MCF 10A (cell line): ENCODE data around the gene NFKBIL1. TPM values are rescaled to one million over a fixed set of nuclear protein-coding genes. Genes with fewer than 3 reads are reported as not detected.

Experiments used
- BruUV-seq: library from RNA; stranded (reverse); fragments of 400-500 nt; replicated peaks from 2 replicates; lab custom pipeline; 2021; lab: Mats Ljungman, UMichigan
- CTCF ChIA-PET: fragments of 300-600 bp; sonication (Branson Sonifier 250); formaldehyde crosslinking; extraction: SDS; loops from one replicate; lab custom pipeline; 2021; ENCODE audit warnings: antibody characterized with exemption, inconsistent platforms; lab: Yijun Ruan, JAX
- POLR2A ChIA-PET: fragments of 300-600, 350-650 bp; sonication (Branson Sonifier 250); formaldehyde crosslinking; extraction: SDS; loops from one replicate; lab custom pipeline; 2020; ENCODE audit warnings: antibody characterized with exemption, inconsistent platforms; lab: Yijun Ruan, JAX
- DNase-seq: peaks from one replicate; pipeline ENCODE4 v3.0.0-alpha.2; 2018; ENCODE audit not compliant: unreplicated experiment
- H3K27ac Mint-ChIP-seq: one replicate; pipeline ENCODE4 v1.8.0; 2022; ENCODE audit warnings: mild to moderate bottlenecking, low read depth, mixed read lengths; ENCODE audit not compliant: unreplicated experiment
- H3K27me3 Mint-ChIP-seq: one replicate; pipeline ENCODE4 v1.8.0; 2022; ENCODE audit warnings: mixed read lengths; ENCODE audit not compliant: insufficient read depth, unreplicated experiment
- H3K36me3 Mint-ChIP-seq: one replicate; pipeline ENCODE4 v1.8.0; 2022; ENCODE audit warnings: mild to moderate bottlenecking, moderate library complexity, mixed read lengths; ENCODE audit not compliant: insufficient read depth, unreplicated experiment
- H3K4me1 Mint-ChIP-seq: one replicate; pipeline ENCODE4 v1.8.0; 2022; ENCODE audit warnings: mixed read lengths; ENCODE audit not compliant: insufficient read depth, unreplicated experiment
- H3K4me3 Mint-ChIP-seq: one replicate; pipeline ENCODE4 v1.8.0; 2022; ENCODE audit warnings: mild to moderate bottlenecking, moderate library complexity, mixed read lengths; ENCODE audit not compliant: unreplicated experiment
- H3K9me3 Mint-ChIP-seq: one replicate; pipeline ENCODE4 v1.8.0; 2022; ENCODE audit warnings: mixed read lengths; ENCODE audit not compliant: unreplicated experiment
- CTCF ChIP-seq: fragments of 200-600 bp; IDR thresholded peaks from one replicate; pipeline ENCODE4 v1.8.0; 2022; ENCODE audit warnings: antibody characterized with exemption, mild to moderate bottlenecking; ENCODE audit not compliant: unreplicated experiment
- intact Hi-C: fragments of 100-400 bp; cut with micrococcal nuclease; formaldehyde crosslinking; loops from 2 replicates; pipeline ENCODE4 v1.14.1; 2022
- total RNA-seq: library from RNA; stranded (reverse); gene quantifications from 2 replicates; pipeline ENCODE4 v1.2.3, GENCODE V29; 2022

The NFKBIL1 gene
- total RNA-seq, 1 experiment from 2014 or later: 30.3 TPM

- ChIA-PET CTCF (interaction anchor here (0.6 to 1.0 kb wide), 2 partner anchors 40 to 278 kb away, joined by 4 to 5 read pairs; no protein-coding TSS in a partner anchor), POLR2A (interaction anchor here (1.2 kb wide), 1 partner anchor 37 kb away, joined by 3 read pairs; no protein-coding TSS in a partner anchor)
- TF ChIP-seq CTCF: no peak
- no peak for DNase-seq
- H3K4me1 Mint-ChIP-seq: peaks cover 20% of the 10 kb centered on the region
- no peak overlapping the region for H3K27ac Mint-ChIP-seq
- peaks cover 43% of the 10 kb centered on the region for H3K36me3 Mint-ChIP-seq
- no peak overlapping the region for H3K4me3 Mint-ChIP-seq
- intact Hi-C loops: no loop called here
- no TSS peak for BruUV-seq
- H3K27me3 Mint-ChIP-seq: no peaks in the 10 kb centered on the region
- no peaks in the 10 kb centered on the region for H3K9me3 Mint-ChIP-seq
Observed at GRCh38 chr6:31558318-31558625, 10.9 kb downstream of the NFKBIL1 start.

DNA sequence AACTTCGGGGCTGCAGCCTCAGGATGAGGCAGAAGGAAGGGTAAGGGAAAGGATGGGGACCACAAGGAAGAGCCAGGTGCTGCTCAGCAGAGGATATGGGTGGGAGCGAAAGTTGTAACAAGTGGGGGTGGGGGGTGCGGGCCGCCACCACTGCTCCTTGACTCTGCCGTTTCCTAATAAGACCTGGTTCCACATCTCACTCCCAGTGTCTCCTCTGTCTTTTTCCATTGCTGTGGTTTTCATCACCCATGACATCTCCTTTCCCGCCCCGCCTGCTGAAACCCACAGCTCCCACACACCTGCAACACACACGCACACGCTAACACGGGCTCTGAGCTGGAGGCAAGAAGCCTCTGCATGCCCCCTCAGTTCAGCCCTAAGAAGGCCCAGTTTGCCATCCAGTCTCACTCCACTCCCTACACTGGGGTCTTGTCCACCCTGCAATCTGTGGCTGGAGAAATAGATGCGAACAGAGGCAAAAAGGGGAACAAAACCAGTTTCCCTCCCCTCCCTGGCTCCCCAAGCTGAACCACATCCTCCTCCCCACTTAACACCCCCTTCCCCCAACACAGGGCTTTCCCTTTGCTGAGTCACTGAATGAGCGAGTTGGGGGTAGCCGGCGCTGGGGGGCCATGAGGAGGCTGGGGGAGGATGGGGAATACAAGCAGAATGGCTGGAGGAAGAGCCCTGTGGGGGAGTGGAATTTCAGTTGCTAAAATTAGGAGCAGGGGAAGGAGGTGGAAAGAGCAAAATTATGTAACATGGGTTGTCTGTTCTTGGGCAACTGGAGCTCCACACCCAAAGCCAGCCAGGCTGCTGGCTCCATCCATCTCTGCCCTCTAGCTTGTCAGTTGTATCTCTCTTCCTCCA is 11.5 kb downstream of the NFKBIL1 start:
- ChIA-PET POLR2A (interaction anchor here (1.0 to 1.2 kb wide), 2 partner anchors 16 to 37 kb away, joined by 3 read pairs; no protein-coding TSS in a partner anchor), CTCF (interaction anchor here (0.6 to 1.3 kb wide), 3 partner anchors 21 to 277 kb away, joined by 4 to 5 read pairs (median 4); no protein-coding TSS in a partner anchor)
- Mint-ChIP-seq H3K4me1 (peaks cover 20% of the 10 kb centered on the region), H3K9me3 (no peaks in the 10 kb centered on the region), H3K36me3 (peaks cover 39% of the 10 kb centered on the region), H3K27me3 (no peaks in the 10 kb centered on the region), H3K4me3 (no peak overlapping the region), H3K27ac (no peak overlapping the region)
- no TSS peak for BruUV-seq
- DNase-seq: peak; percentile 52
- intact Hi-C loops: no loop called here
- no peak for TF ChIP-seq CTCF

DNA sequence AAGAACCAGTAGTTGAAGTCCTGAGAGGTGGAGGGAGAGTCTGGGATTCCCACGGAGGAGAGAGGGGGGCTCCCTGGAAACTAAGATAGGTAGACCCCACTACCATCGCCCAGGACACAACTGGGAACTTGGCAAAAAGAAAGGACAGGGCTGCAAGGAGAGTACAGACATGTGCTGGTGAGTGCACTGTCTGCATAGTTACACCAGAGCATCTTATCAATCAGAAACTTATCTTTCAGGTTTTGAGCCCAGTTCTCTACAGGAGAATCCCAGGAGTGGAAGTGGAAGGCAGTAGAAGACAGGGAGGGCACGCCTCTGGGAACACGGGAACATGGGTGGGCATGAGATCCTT is 12.2 kb downstream of the NFKBIL1 start:
- Mint-ChIP-seq H3K27ac (no peak overlapping the region), H3K4me1 (peaks cover 20% of the 10 kb centered on the region), H3K27me3 (no peaks in the 10 kb centered on the region), H3K9me3 (no peaks in the 10 kb centered on the region), H3K4me3 (no peak overlapping the region), H3K36me3 (peaks cover 39% of the 10 kb centered on the region)
- no peak for TF ChIP-seq CTCF
- ChIA-PET POLR2A (interaction anchor here (1.0 to 1.1 kb wide), 2 partner anchors 15 to 27 kb away, joined by 3 read pairs; no protein-coding TSS in a partner anchor), CTCF (interaction anchor here (0.6 to 1.3 kb wide), 2 partner anchors 20 to 1142 kb away, joined by 4 read pairs; no protein-coding TSS in a partner anchor)
- intact Hi-C loops: no loop called here
- no peak for DNase-seq
- BruUV-seq: no TSS peak

DNA sequence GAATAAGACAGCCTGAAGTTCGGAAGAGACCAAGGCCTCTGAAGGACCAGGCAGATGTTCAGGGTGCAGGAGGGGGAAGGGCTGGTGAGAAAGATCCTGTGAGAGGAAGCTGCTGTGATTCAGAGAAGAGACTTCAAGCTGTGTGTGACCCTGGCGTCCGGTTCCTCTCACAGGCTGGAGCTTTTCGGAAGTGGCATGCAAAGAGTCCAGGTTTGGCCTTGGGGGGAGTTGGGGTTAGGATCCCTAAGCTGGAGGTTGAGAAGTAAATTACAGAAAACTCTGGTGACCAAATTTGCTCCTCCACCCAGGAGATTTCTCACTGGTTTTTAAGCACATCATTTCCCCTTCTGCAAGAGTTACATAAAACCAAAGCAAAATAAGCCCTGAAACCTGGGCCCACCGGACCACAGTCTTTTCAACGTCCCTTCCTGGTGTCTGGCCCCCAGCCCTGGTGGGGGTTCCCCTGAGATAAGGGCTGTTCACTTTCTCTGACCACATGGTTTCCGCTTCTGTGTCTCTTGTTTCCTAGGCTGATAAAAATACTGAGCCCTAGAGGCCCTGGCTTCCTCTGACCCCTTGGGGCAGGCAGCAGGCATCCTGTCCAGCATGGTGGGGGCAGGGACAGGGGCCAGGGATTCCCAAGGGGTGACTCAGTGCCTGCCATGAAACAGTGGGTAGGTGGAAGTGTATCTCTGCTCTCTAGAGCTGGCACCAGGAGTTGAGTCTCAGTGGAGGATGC is 12.7 kb downstream of the NFKBIL1 start:
- ChIA-PET POLR2A (interaction anchor here (1.0 to 1.2 kb wide), 3 partner anchors 14 to 26 kb away, joined by 3 read pairs; no protein-coding TSS in a partner anchor), CTCF (interaction anchor here (0.6 to 1.3 kb wide), 3 partner anchors 20 to 1142 kb away, joined by 3 to 4 read pairs (median 4); no protein-coding TSS in a partner anchor)
- peak; percentile 73 for DNase-seq
- Mint-ChIP-seq H3K27me3 (no peaks in the 10 kb centered on the region), H3K27ac (no peak overlapping the region), H3K4me1 (peaks cover 20% of the 10 kb centered on the region), H3K9me3 (no peaks in the 10 kb centered on the region), H3K4me3 (no peak overlapping the region), H3K36me3 (peaks cover 39% of the 10 kb centered on the region)
- intact Hi-C loops: no loop called here
- TF ChIP-seq CTCF: no peak
- BruUV-seq: no TSS peak
